GM12874 (cell line): ENCODE data around the gene LYSMD4.

Source experiments
- CTCF ChIP-seq: IDR thresholded peaks from 2 replicates; pipeline ENCODE4 v1.5.1; 2011; ENCODE audit warnings: low read depth, mild to moderate bottlenecking, control low read depth, low read length, moderate library complexity; ENCODE audit not compliant: insufficient read depth

LYSMD4 gene

DNA sequence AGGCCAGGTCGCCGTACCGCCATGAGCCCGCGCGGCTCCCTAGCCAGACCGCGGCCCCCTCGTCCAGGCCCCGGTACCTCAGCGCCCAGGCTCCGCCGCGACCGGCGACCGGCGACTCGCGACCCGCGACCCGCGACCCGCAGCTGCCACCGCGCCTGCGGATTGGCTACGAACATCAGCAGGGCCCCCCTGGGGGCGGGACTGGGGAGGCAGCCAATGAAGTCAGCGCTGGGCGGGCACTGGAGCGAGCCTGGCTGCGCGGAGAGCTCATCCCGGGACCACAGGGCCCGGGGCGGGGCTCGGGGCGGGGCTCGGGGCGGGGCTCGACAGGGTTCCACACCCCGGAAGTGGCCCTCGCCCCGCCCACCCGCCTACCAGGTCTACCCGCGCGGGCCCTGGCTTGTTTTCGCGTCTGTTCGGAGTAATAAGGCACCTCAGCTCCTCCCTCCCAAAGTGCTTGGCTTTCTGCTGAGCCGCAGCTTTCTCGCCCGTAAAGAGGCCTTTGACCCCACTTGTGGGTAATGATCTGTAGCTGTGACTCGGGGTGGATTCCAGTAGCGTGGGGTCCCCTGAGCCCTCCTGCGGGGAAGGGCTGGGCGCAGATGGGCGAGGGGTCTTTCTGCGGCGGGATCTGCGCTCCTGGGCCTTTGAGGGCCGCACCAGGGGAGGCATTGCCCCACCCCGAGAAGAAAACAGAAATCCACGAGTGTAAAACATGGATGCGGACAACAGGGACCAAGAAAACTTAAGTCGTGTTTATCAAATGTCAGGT is at the start of gene LYSMD4:
LYSMD4 (minus strand) TSS at position 170 of the 772 bp plus-strand sequence. CDS start 1,438 bp downstream, outside the sequence.
- no peak for TF ChIP-seq CTCF

DNA sequence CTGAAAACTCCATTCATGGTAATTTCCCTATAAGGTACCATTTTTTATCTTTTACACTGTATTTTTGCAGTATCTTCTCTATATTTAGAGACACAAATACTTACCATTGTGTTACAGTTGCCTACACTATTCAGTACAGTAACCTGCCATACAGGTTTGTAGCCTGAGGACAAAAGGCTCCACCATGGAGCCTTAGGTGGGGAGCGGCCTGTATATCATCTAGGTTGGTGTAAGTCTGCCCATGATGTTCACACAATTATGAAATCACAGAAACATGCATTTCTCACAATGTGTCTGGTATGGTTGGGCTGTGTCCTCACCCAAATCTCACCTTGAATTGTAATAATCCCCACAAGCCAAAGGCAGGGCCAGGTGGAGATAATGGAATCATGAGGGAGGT is 43.9 kb upstream of the LYSMD4 start:
- TF ChIP-seq CTCF = no peak

GRCh38 chr15:99764522-99764921 is 31.3 kb upstream of the LYSMD4 start:
- TF ChIP-seq CTCF = no peak

DNA sequence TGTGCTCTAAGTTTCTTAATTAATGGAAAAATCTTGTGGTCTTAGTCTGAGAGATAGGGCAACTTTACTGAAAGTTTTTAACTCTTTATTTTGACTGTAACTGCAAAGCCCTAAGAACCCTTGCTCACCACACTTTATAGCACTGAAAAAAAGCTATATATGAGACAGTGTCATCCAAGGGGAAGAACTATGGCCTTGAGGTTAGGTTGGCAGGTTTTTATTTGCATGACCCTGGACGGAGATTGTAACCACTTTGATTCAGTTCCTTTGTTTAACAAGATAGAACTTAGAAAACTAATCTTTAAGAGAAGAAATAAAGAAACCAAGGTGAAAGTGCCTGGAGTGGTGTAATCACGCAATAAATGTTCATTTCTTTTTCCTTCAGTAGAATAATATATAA is 30.6 kb upstream of the LYSMD4 start:
- no peak for TF ChIP-seq CTCF

- TF ChIP-seq CTCF = no peak
These were observed 29.1 kb upstream of the LYSMD4 start for GRCh38 chr15:99762288-99762687.

DNA sequence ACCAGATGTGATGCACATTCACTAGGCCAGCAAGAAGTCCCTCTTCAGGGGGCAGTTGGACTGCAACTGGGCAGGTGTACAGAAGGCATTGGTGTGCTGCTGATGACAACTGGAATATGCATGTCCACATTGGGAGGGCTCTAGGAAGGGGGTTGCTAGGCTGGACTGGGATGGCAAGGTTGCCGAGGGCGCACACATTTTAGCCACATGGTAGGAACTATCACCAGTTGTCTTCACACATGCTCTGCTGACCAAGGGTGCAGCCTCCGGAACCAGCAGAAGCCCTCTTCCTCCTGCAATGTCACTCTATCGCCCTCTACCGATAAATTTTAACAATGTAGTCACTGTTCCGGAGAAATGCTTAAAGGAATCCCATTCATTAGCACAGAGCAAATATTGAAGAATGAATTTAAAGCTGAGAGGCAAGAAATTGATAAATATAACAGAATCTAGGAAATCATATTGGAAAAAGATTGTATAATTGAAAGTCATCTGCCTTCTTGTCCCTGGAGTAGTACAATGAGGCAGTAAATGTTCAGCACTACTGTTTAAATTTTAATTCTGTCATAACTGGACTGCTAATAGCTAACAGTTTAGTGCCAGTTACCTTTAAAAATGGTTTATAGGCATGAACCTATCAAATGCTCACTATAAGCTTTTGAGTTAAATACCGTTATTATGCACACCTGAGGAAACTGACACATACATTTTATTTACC is 22.6 kb upstream of the LYSMD4 start:
- peak; percentile 76 for TF ChIP-seq CTCF

DNA sequence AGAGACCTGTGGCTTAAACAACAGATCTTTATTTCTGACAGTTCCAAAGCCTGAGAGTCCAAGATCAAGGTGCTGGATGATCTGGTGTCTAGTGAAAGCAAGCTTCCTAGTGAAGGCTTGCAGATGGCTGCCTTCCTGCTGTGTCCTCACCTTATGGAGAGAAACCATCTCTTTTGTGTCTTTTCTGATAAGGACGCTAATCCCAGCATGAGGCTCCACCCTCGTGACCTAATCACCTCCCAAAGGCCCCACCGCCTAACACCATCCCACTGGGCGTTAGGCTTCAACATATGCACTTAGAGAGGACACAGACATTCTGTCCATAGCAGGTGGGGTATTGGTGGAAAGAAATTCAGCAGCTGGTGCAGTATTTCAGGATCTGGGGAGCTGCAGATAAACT is 19.8 kb upstream of the LYSMD4 start:
- no peak for TF ChIP-seq CTCF
